ENCODE measurements around the gene CSTPP1.

Gene CSTPP1

GRCh38 chr11:46976182-46976854 lies 39.8 kb downstream of the CSTPP1 start:
- DNase-seq (ENCODE audit: low spot score) = peak; percentile 21
- TF ChIP-seq CTCF (IDR thresholded peaks at IDR 0.05; ENCODE audit: extremely low read depth, missing control alignments) = no peak

GRCh38 chr11:46977038-46977813 lies 40.7 kb downstream of the CSTPP1 start:
- no peak for DNase-seq (ENCODE audit: low spot score)
- no peak for TF ChIP-seq CTCF (IDR thresholded peaks at IDR 0.05; ENCODE audit: extremely low read depth, missing control alignments)

DNA sequence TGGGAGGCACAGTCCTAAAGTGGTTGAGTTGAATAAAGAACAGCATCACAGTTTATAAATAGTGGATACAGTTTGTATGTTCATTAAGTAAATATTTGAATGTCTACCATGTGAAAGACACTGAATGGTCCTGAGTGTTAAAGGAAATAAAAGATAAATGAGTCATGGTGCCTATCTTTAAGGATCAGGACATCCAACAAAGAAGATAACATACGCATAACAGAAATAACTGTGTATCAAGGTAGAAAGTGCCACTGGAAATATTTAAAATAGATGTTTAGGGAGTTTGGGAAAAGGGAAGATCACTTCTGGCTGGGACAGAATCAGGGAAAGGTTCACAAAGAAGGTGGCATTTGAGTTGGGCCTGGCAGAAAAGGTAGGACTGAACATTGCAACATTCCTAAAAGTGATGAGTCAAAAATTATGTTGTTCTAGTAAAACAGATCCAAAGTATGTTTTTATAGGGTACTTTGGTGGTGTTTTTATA lies 41.5 kb downstream of the CSTPP1 start:
- no peak for DNase-seq (ENCODE audit: low spot score)
- no peak for TF ChIP-seq CTCF (IDR thresholded peaks at IDR 0.05; ENCODE audit: extremely low read depth, missing control alignments)

DNA sequence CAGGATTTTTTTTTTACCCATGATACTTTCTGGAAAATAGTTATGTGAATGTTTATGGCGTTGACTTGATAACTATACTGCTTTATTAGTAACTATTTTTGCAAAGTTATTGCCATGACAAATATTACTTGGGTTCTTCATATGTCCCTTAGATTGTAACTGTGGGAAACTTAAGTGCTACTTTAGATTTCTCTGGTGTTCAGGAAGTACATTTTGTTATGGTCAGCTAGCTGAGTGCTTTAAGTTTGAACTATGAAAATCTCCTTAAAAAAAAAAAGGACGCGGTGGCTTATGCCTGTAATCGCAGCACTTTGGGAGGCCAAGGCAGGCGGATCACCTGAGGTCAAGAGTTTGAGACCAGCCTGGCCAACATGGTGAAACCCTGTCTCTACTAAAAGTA lies 42.8 kb downstream of the CSTPP1 start:
- no peak for DNase-seq (ENCODE audit: low spot score)
- no peak for TF ChIP-seq CTCF (IDR thresholded peaks at IDR 0.05; ENCODE audit: extremely low read depth, missing control alignments)

- TF ChIP-seq CTCF (IDR thresholded peaks at IDR 0.05; ENCODE audit: extremely low read depth, missing control alignments) = no peak
- no peak for DNase-seq (ENCODE audit: low spot score)
Observed at GRCh38 chr11:46981436-46981835, 44.9 kb downstream of the CSTPP1 start.

- DNase-seq (ENCODE audit: low spot score) = no peak
- no peak for TF ChIP-seq CTCF (IDR thresholded peaks at IDR 0.05; ENCODE audit: extremely low read depth, missing control alignments)
Observed at GRCh38 chr11:46982797-46983452, 46.4 kb downstream of the CSTPP1 start.

DNA sequence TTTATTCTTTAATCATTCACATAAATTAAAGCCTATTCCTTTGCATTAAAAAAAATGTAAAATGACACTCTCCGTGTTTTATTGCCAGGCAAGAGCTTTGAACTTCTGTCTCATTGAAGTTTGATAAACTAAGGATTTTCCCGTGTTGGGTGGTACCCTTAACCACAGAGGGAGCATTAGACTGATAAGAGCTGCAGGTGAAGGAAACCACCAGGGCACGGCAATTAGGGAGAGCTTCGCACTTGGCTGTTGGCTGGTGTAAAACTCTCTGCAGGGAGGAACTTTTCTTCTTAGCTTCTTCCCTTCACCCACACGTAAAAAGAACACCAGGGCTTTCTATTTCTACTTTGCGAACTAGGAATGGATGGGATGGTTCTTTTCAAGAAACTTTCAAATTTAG lies 47.0 kb downstream of the CSTPP1 start:
- DNase-seq (ENCODE audit: low spot score) = no peak
- TF ChIP-seq CTCF (IDR thresholded peaks at IDR 0.05; ENCODE audit: extremely low read depth, missing control alignments) = no peak
